HL-60 (cell line): ENCODE data around the gene LAMA2.

Source experiments
- GABPA ChIP-seq: IDR thresholded peaks from 2 replicates; pipeline ENCODE4 v1.6.1; 2012; ENCODE audit warnings: low read depth
- POLR2AphosphoS5 ChIP-seq: IDR thresholded peaks from 2 replicates; pipeline ENCODE4 v1.6.1; 2012; ENCODE audit warnings: low read depth
- SPI1 ChIP-seq: IDR thresholded peaks from 2 replicates; pipeline ENCODE4 v1.6.1; 2012; ENCODE audit warnings: low read depth, mild to moderate bottlenecking, borderline replicate concordance
- TF ChIP-seq, protein P1 (sequence below): IDR thresholded peaks from one replicate; pipeline ENCODE4 v1.5.1; 2011; ENCODE audit warnings: low read length, control low read depth, inconsistent platforms; ENCODE audit not compliant: insufficient read depth
- TF ChIP-seq, protein P2 (sequence below): IDR thresholded peaks from 2 replicates; pipeline ENCODE4 v1.6.1; 2012; ENCODE audit warnings: low read depth; ENCODE audit not compliant: insufficient replicate concordance

DNA sequence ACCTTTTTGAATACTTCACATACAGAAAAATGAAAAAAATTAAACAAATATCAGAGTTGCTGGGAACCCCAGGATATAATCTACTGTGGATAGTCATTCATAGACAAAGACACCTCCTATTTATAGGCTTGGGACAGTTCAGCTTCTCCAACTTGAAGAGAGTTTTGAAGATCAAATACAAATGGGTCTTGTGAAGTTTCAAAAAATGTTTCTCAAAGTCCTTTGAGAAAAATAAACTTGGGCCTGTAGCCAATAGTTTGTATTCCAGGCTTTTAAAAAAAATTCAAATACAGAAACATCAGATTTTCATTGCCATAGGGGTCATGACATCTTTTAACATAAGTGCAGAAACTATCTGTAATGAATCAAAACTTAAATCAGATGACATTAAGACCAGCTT is 334.8 kb downstream of the LAMA2 start:
- TF ChIP-seq, protein P1, sequence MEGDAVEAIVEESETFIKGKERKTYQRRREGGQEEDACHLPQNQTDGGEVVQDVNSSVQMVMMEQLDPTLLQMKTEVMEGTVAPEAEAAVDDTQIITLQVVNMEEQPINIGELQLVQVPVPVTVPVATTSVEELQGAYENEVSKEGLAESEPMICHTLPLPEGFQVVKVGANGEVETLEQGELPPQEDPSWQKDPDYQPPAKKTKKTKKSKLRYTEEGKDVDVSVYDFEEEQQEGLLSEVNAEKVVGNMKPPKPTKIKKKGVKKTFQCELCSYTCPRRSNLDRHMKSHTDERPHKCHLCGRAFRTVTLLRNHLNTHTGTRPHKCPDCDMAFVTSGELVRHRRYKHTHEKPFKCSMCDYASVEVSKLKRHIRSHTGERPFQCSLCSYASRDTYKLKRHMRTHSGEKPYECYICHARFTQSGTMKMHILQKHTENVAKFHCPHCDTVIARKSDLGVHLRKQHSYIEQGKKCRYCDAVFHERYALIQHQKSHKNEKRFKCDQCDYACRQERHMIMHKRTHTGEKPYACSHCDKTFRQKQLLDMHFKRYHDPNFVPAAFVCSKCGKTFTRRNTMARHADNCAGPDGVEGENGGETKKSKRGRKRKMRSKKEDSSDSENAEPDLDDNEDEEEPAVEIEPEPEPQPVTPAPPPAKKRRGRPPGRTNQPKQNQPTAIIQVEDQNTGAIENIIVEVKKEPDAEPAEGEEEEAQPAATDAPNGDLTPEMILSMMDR: no peak
- TF ChIP-seq POLR2AphosphoS5 (no peak), SPI1 (no peak), GABPA (no peak)
- TF ChIP-seq, protein P2, sequence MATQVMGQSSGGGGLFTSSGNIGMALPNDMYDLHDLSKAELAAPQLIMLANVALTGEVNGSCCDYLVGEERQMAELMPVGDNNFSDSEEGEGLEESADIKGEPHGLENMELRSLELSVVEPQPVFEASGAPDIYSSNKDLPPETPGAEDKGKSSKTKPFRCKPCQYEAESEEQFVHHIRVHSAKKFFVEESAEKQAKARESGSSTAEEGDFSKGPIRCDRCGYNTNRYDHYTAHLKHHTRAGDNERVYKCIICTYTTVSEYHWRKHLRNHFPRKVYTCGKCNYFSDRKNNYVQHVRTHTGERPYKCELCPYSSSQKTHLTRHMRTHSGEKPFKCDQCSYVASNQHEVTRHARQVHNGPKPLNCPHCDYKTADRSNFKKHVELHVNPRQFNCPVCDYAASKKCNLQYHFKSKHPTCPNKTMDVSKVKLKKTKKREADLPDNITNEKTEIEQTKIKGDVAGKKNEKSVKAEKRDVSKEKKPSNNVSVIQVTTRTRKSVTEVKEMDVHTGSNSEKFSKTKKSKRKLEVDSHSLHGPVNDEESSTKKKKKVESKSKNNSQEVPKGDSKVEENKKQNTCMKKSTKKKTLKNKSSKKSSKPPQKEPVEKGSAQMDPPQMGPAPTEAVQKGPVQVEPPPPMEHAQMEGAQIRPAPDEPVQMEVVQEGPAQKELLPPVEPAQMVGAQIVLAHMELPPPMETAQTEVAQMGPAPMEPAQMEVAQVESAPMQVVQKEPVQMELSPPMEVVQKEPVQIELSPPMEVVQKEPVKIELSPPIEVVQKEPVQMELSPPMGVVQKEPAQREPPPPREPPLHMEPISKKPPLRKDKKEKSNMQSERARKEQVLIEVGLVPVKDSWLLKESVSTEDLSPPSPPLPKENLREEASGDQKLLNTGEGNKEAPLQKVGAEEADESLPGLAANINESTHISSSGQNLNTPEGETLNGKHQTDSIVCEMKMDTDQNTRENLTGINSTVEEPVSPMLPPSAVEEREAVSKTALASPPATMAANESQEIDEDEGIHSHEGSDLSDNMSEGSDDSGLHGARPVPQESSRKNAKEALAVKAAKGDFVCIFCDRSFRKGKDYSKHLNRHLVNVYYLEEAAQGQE: no peak
